Measurements from ENCODE around the gene CCDC179.

Gene CCDC179

DNA sequence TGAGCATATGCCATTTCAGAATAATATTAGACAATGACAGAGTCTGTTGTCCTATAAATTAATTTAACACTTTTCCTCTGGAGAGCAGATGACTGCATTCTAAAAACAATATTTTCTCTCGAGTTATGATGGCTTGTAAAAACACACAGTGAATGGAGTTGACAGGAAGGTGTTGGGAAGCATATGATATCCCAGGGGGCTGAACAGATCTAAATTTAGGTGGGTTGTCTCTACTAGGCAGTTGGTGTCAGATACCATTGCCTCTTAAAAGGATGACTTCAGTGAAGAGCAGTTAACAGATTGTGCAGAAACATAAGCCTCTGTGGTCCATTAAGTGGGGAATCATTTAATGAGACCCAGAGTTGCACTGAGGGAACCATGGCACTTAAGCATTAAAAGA, 61.4 kb downstream of the CCDC179 start:
- TF ChIP-seq, protein P1, sequence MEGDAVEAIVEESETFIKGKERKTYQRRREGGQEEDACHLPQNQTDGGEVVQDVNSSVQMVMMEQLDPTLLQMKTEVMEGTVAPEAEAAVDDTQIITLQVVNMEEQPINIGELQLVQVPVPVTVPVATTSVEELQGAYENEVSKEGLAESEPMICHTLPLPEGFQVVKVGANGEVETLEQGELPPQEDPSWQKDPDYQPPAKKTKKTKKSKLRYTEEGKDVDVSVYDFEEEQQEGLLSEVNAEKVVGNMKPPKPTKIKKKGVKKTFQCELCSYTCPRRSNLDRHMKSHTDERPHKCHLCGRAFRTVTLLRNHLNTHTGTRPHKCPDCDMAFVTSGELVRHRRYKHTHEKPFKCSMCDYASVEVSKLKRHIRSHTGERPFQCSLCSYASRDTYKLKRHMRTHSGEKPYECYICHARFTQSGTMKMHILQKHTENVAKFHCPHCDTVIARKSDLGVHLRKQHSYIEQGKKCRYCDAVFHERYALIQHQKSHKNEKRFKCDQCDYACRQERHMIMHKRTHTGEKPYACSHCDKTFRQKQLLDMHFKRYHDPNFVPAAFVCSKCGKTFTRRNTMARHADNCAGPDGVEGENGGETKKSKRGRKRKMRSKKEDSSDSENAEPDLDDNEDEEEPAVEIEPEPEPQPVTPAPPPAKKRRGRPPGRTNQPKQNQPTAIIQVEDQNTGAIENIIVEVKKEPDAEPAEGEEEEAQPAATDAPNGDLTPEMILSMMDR (IDR thresholded peaks at IDR 0.05; ENCODE audit: insufficient read depth, low read depth, low read length, missing control alignments), result no peak
- no peak for DNase-seq (ENCODE audit: low read depth)
- no peak overlapping the region for H3K4me3 ChIP-seq (ENCODE audit: low read depth, low read length)

DNA sequence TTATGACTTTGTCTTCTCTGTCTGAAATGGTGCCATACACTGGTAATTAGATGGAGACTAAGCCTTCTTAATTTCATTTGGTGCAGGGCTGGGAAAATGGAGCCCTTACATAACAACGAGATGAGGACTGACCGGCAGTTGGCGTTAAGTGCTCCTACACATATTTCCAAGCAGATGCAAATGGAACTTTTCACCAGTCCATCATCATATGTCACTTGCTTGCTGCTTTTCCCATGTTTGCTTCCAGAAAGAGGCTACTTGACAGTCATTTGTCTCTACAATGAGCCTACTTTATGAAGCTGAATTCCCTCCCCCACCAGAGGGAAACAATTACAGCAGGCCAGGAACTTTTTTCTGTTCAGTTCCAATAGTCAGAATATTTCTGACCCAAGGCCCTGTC, 63.2 kb downstream of the CCDC179 start:
- DNase-seq (ENCODE audit: low read depth), result no peak
- TF ChIP-seq, protein P1 (IDR thresholded peaks at IDR 0.05; ENCODE audit: insufficient read depth, low read depth, low read length, missing control alignments), result no peak

More for the DNA sequence above, 63.2 kb downstream of the CCDC179 start:
- H3K4me3 ChIP-seq (ENCODE audit: low read depth, low read length), result no peak overlapping the region

Data from GM12865 (cell line).